Esophagus squamous epithelium (tissue), 4 donors: ENCODE data around the gene MRAS.

Source experiments
- CTCF ChIP-seq, 6 experiments: fragments of 450-650 bp in 4 of 6; fragments of 200-600 bp in 2 of 6; sonication (generic) in 2 of 6; IDR thresholded peaks; one replicate each; pipeline ENCODE4 v1.5.1; 2016 to 2019; ENCODE audit warnings: antibody characterized with exemption in 6 of 6, mild to moderate bottlenecking in 4 of 6, moderate library complexity in 4 of 6
- POLR2A ChIP-seq, 4 donors: fragments of 450-650 bp; IDR thresholded peaks; one replicate each; pipeline ENCODE4 v1.6.1; 2017; ENCODE audit warnings: antibody characterized with exemption in 4 of 4, mild to moderate bottlenecking in 4 of 4, moderate library complexity in 3 of 4

GRCh38 chr3:138361561-138361971, 13.2 kb downstream of the MRAS start:
- no peak for TF ChIP-seq CTCF (IDR thresholded peaks at IDR 0.05)
- TF ChIP-seq POLR2A (IDR thresholded peaks at IDR 0.05): no peak
